Activated naive CD4-positive, alpha-beta T cell treated with anti-CD3 and anti-CD28 coated beads, Interleukin-2, amount 10 ng/mL, durations not matched to agents 7 days and 5 days (primary cell): ENCODE measurements around the gene CLEC17A.

Experiments used
- CTCF ChIA-PET: fragments of 350-600 bp; sonication (Branson Sonifier 250); formaldehyde crosslinking; loops from one replicate; lab custom pipeline; 2021; ENCODE audit warnings: antibody characterized with exemption; lab: Charles Lee
- DNase-seq: peaks from one replicate; pipeline ENCODE4 v3.0.0-alpha.2; 2020
- H3K27ac Mint-ChIP-seq: one replicate; pipeline ENCODE4 v1.8.0; 2021; ENCODE audit warnings: mild to moderate bottlenecking, moderate library complexity, mixed read lengths
- H3K27me3 Mint-ChIP-seq: one replicate; pipeline ENCODE4 v1.8.0; 2021; ENCODE audit warnings: mild to moderate bottlenecking, mixed read lengths
- H3K36me3 Mint-ChIP-seq: one replicate; pipeline ENCODE4 v1.8.0; 2021; ENCODE audit warnings: mixed read lengths
- H3K4me1 Mint-ChIP-seq: one replicate; pipeline ENCODE4 v1.8.0; 2021; ENCODE audit warnings: mixed read lengths
- H3K4me3 Mint-ChIP-seq: one replicate; pipeline ENCODE4 v1.8.0; 2021; ENCODE audit warnings: mild to moderate bottlenecking, moderate library complexity, mixed read lengths
- H3K9me3 Mint-ChIP-seq: one replicate; pipeline ENCODE4 v1.8.0; 2021; ENCODE audit warnings: mixed read lengths

Gene CLEC17A

DNA sequence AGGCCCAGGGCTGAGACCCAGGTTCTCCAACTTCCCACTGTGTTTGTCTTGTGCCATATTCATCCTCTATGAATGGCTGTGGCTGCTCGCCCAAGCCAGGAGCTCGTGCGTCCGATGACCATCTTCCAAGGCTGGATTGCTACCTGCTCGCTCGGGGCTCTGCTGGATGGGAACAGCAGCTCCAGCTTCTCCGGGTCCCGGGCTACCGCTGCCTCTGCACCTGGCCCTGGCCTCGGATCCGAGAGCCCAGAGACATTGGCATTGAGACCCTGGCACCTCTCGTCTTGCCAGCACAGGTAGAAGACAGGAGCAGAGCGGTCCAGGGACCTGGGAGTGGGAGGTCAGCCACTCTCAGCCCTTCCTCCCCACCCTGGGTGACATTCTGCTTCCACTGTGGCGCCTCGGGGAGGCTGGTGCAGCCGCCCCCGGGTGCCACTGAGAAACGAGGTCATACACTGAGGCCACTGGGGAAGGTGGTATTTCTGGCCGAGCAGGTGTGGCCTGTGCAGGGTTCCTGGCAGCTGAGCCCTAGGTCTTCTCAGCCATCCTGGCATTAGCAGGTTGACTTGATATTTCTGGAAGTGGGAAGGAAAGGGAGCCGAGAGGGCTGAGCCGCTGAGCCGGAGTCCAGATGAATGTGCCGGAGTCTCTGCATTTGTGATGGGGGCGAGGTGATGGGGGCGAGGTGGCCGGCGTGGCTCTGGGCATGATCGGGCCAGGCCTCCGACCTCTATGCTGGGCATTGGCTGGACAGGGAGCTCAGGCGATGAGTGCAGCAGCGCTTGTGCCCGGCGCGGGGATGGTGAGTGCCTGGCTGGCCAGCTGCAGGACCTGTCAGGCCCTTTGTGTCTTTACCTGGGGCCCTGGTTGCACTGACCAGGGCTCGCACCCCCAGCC is 29.6 kb upstream of the CLEC17A start:
- Mint-ChIP-seq H3K27me3 (no peaks in the 10 kb centered on the region), H3K27ac (no peak overlapping the region), H3K4me3 (no peak overlapping the region), H3K9me3 (no peaks in the 10 kb centered on the region), H3K4me1 (peaks cover 42% of the 10 kb centered on the region), H3K36me3 (peaks cover 18% of the 10 kb centered on the region)
- CTCF ChIA-PET: interaction anchor here (1.0 to 4.9 kb wide), 2 partner anchors 14 to 48 kb away, joined by 3 to 30 read pairs; no protein-coding TSS in a partner anchor
- DNase-seq: no peak

DNA sequence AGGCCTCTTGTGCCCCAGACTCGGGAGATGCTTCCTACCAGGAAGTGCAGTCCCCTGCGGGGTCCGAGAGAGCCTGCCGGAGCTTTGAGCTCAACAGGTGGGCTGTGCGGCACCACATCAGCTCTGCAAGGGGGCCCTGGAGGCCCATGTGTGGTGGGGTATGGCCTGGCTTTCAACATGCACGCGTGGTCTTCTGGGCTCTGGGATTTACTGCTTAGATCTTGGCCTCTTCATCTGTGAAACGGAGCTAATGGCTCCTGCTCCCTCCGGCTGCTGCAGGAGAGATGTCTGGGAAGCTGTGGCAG is 29.0 kb upstream of the CLEC17A start:
- Mint-ChIP-seq H3K9me3 (no peaks in the 10 kb centered on the region), H3K4me3 (no peak overlapping the region), H3K27ac (no peak overlapping the region), H3K36me3 (peaks cover 12% of the 10 kb centered on the region), H3K27me3 (no peaks in the 10 kb centered on the region), H3K4me1 (peaks cover 42% of the 10 kb centered on the region)
- CTCF ChIA-PET: interaction anchor here (1.0 to 4.9 kb wide), 3 partner anchors 15 to 132 kb away, joined by 3 to 30 read pairs (median 4); no protein-coding TSS in a partner anchor
- no peak for DNase-seq

DNA sequence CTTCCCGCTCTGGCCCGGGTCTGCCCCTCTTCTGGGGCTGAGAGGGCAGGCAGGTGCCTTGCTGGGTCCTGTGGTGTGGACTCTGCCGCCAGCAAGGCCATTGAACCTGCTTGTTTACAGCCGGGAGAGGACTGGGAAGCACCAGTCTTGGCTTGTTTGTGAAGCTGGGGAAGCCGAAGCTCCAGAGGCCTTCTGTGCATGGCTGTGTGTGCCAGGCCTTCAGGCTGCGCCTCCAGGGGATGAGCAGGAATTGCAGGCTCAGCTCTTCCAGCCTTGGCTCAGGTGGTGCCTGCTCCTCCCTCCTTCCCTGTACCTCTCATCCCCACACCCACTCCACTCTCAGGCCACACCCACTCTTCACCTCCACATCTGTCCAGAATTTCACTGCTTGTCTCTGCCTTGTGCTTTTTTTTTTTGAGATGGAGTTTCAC is 28.5 kb upstream of the CLEC17A start:
- Mint-ChIP-seq H3K4me3 (no peak overlapping the region), H3K9me3 (no peaks in the 10 kb centered on the region), H3K27me3 (no peaks in the 10 kb centered on the region), H3K4me1 (peaks cover 42% of the 10 kb centered on the region), H3K36me3 (peaks cover 10% of the 10 kb centered on the region), H3K27ac (peak overlapping the region; percentile 64)
- DNase-seq: no peak
- CTCF ChIA-PET: interaction anchor here (1.0 to 4.9 kb wide), 3 partner anchors 15 to 132 kb away, joined by 3 to 30 read pairs (median 4); no protein-coding TSS in a partner anchor

DNA sequence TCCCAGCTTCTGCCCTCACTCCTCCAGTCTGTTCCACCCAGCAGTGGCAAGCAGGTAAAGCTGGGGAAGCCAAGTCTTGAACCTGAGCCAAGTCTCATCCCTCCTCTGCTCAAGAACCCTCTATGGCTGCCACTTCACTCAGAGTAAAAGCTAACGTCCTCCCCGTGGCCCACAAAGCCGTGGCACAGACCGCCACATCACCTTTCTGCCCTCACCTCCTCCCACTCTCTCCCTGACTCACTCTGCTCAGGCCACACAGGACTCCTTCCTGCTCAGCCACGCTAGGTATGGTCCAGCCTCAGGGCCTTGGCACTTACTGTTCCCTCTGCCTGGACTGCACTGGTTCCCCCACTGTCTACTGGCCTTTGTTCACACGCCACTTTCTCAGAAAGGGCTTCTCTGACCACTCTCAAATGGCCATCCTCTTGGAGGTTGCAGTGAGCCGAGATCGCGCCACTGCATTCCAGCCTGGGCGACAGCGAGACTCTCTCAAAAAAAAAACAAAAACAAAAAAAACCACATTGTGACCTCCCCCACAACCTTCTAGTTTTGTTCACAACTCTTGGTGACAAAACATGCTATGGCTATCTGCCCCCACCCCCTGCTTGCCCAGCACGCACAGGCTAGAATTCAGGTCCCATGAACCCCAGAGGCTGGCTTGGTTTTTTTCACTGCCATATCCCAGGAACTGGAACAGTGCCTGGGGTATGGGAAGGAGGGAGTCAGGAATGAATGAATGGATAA is 26.8 kb upstream of the CLEC17A start:
- no peak overlapping the region for H3K27ac Mint-ChIP-seq
- H3K4me3 Mint-ChIP-seq: no peak overlapping the region
- peaks cover 32% of the 10 kb centered on the region for H3K4me1 Mint-ChIP-seq
- peaks cover 5% of the 10 kb centered on the region for H3K36me3 Mint-ChIP-seq
- no peaks in the 10 kb centered on the region for H3K27me3 Mint-ChIP-seq
- no peaks in the 10 kb centered on the region for H3K9me3 Mint-ChIP-seq
- DNase-seq: no peak
- CTCF ChIA-PET: interaction anchor here (1.0 to 4.9 kb wide), 13 partner anchors 9 to 130 kb away, joined by 3 to 30 read pairs (median 9); partner anchors contain the start of gene NDUFB7

DNA sequence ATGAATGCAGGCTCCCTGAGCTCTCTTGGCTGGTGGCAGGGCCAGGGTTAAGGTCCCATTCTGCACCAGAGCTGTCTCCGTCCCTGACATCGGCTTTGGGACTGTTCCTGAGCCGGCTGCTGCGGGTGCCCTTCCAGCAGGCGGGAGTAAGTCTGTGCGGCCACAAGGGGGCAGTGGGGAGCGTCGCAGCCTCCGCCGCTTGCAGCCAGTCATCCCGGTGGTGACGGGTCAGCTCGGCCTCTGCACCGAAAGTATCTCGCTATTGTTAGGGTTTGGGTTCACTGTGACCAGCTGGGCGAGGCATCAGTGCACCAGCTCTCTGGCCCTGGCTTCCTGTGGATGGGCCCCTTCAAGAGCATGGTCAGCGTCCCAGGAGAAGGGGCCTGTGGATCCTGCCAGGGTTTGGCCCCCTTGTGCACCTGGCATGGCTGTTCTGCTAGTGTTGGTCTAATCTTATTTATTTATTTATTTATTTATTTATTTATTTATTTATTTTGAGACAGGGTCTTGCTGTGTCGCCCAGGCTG is 26.2 kb upstream of the CLEC17A start:
- Mint-ChIP-seq H3K4me1 (peaks cover 26% of the 10 kb centered on the region), H3K36me3 (peaks cover 5% of the 10 kb centered on the region), H3K4me3 (no peak overlapping the region), H3K9me3 (no peaks in the 10 kb centered on the region), H3K27me3 (no peaks in the 10 kb centered on the region), H3K27ac (no peak overlapping the region)
- CTCF ChIA-PET: interaction anchor here (0.7 to 4.9 kb wide), 16 partner anchors 8 to 1234 kb away, joined by 3 to 30 read pairs (median 7); partner anchors contain the start of gene NDUFB7
- peak; percentile 76 for DNase-seq

DNA sequence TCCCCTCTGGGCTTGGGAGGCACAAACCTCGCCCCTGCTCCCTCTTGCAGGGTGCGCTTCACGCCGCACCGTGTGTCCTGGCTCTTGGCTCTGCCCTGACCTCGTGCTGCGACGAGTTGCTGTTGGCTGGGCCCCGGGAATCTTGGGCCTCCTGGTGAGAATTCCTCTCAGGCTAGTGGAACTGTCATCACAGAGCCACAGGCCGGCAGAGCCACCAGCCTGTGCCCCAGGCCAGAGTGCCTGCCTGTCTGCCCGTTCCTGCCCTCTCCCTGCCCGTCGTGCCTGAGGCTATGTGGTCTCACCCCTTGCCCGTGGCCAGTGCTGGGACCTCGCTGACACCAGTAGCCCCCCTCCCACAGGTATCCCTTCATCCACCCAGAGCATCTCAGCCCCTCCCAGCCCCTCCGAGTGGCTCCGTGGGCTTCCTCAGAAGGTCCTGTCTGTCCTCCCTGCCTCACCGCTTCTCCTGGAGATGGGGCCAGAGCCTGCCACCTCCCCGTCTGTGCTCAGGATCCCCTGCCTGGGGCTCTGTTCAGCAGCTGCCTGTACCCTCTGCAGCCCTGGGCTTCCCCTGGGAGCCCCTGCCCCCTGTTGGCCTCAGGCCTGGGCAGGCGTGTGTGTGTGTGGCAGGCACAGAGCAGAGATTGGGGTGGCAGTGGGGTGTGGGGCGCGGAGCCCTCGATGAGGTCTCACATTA is 24.4 kb upstream of the CLEC17A start:
- H3K36me3 Mint-ChIP-seq: peaks cover 5% of the 10 kb centered on the region
- no peaks in the 10 kb centered on the region for H3K9me3 Mint-ChIP-seq
- CTCF ChIA-PET: interaction anchor here (1.3 to 4.9 kb wide), 3 partner anchors 14 to 127 kb away, joined by 3 to 30 read pairs (median 14); no protein-coding TSS in a partner anchor
- no peak overlapping the region for H3K27ac Mint-ChIP-seq
- no peak overlapping the region for H3K4me3 Mint-ChIP-seq
- no peak for DNase-seq
- H3K27me3 Mint-ChIP-seq: no peaks in the 10 kb centered on the region
- peaks cover 17% of the 10 kb centered on the region for H3K4me1 Mint-ChIP-seq

DNA sequence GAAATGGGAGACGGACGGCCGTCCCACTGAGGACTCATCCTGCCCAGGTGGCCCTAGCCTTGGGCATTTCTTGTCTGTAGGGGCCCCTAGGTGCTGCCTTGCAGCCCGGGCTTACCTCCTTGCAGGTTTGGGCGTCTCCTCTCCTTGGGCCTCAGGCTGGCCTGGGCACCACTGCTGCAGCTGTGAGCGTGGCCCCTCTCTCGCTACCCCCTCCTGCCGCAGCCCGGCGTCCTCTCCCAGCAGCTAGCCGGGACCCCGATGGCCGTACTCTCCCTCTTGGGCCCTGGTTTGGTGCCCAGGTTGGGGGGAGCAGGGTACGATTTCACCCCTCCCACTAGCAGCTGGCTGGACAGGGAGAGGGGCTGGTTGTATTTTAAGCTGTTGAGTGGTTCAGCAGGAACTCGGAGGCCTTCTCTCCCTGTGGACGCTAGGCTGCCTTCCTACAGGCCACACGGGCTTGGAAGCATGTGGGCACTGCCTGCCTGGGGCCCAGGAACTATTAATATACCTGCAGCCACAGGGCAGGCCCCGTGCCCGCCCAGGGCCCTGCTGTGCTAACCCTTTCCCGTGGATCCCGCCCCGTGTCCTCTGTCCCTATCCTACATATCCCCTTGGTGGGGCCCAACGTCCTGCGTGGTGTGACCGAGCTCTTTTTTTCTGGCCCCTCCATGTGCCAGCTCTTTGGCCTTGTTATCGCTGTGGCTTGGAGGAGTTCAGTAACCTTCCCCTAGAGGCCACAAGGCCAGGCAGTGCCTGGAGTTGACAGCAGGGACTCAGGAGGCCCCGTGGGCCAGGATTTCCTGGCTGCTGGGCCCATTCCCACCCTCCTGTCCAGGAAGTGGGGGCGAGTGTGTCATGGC is 22.7 kb upstream of the CLEC17A start:
- Mint-ChIP-seq H3K4me1 (peaks cover 19% of the 10 kb centered on the region), H3K27ac (peak overlapping the region; percentile 52), H3K4me3 (no peak overlapping the region), H3K36me3 (peaks cover 11% of the 10 kb centered on the region), H3K9me3 (no peaks in the 10 kb centered on the region), H3K27me3 (no peaks in the 10 kb centered on the region)
- CTCF ChIA-PET: no interaction called here
- DNase-seq: no peak

DNA sequence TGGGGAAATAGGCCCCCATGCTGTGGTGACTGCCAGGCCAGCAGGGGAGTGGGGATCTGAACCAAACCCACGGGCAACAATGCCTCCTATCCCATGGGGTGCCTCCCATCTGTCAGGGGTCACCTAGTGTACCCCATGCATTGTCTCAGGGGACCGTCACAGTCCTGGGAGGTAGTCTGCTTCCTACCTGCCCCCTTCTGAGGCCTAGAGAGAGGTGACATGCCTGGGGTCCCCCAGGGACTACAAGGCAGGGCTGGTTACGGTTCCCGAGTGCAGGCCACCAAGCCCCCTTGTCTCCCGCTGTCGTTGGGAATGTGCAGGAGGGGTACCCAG is 22.1 kb upstream of the CLEC17A start:
- peak overlapping the region; percentile 52 for H3K27ac Mint-ChIP-seq
- DNase-seq: no peak
- H3K9me3 Mint-ChIP-seq: no peaks in the 10 kb centered on the region
- CTCF ChIA-PET: no interaction called here
- H3K36me3 Mint-ChIP-seq: peaks cover 11% of the 10 kb centered on the region
- H3K4me3 Mint-ChIP-seq: no peak overlapping the region
- no peaks in the 10 kb centered on the region for H3K27me3 Mint-ChIP-seq
- peaks cover 19% of the 10 kb centered on the region for H3K4me1 Mint-ChIP-seq

DNA sequence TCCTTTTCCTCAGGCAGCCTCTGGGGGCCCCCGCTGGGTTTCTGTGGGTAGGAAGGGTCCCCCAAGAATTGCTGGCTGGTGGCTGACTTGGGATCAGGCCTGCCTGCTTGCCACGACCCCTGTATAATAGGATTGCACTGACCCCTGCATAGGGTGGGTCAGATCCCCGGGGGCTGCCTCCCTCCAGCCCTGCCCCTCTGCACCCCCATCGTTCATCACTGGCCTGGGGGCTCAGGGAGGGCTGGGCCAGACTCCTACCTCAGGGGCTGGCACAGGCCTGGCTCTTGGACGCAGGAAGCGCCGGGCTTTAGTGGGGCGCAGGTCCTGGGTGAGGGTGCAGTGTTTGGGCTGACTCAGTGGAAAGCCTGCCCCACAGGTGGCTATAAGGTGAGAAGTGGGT is 21.6 kb upstream of the CLEC17A start:
- no peak for DNase-seq
- H3K4me1 Mint-ChIP-seq: peaks cover 16% of the 10 kb centered on the region
- H3K36me3 Mint-ChIP-seq: peaks cover 11% of the 10 kb centered on the region
- H3K4me3 Mint-ChIP-seq: no peak overlapping the region
- H3K27ac Mint-ChIP-seq: no peak overlapping the region
- H3K27me3 Mint-ChIP-seq: no peaks in the 10 kb centered on the region
- H3K9me3 Mint-ChIP-seq: no peaks in the 10 kb centered on the region
- CTCF ChIA-PET: no interaction called here

DNA sequence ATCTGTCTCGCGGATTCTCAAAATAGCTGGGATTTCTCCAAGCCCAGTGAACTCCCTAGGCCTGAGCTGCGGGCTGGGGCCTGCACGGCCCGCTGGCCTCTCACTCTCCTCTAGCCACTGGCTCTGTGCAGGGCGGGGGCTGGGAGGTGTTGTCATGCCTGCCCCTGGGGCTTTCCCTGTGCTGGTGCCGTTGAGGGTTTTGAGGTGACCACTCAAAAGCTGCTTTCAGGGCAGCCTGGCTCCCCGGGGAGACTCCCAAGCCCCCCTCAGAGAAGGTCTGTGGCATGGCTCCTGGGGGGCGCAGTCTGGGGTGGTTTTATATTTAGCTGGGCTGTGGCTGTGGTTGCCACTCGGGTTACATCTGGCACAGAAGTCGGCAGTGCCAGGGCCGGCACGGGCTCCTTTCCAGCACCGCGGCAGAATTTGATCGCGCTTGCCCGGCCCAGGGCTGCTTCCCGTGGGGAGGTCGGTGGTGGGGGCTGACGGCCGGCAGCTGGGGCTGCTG is 21.0 kb upstream of the CLEC17A start:
- no peak overlapping the region for H3K27ac Mint-ChIP-seq
- no peak for DNase-seq
- no peaks in the 10 kb centered on the region for H3K9me3 Mint-ChIP-seq
- CTCF ChIA-PET: no interaction called here
- H3K27me3 Mint-ChIP-seq: no peaks in the 10 kb centered on the region
- no peak overlapping the region for H3K4me3 Mint-ChIP-seq
- peaks cover 11% of the 10 kb centered on the region for H3K4me1 Mint-ChIP-seq
- peaks cover 11% of the 10 kb centered on the region for H3K36me3 Mint-ChIP-seq

DNA sequence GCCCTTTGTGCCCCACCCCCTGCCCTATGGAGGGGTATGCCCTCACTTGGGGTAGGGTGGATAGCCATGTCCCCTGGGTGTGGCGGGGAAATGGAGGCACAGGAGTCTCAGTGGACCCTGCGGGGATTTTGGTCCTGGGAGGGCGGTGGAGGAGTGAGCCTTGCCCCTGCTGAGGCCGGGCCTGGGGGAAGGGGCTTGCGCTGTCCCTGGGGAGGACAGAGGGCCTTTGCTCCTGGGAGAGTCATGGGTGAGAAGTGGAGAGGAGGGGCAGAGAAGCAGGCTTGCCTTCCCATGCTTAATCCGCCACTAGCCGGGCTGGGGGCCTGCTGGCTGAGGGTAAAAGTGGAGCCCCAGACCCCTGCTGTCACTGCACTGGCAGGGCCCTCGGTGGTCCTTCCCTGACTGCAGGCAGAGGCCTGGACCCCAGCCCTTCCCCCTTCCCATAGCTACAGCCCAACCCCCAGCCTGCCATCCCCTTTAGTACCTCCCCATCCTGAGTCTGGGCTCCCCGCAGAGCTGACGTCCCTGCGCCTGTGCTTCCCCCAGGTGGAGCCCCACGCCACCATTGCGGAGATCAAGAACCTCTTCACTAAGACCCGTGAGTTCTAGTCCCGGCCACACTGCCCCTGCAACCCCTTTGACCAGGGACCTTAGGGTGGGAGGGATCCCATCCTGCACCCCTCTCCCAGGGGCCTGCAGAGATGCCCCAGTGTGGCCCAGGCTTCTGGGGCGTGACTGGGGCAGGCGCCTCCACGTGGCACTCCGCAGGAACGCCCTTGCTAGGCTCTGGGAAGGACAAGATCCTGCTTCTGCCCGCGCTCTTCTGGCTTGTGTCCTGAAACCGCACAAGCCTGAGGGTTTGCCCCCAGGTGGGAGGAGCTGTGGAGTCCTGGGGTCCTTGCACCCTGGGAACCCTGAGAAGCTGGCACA is 20.0 kb upstream of the CLEC17A start:
- DNase-seq: no peak
- H3K9me3 Mint-ChIP-seq: no peaks in the 10 kb centered on the region
- CTCF ChIA-PET: no interaction called here
- peaks cover 16% of the 10 kb centered on the region for H3K36me3 Mint-ChIP-seq
- H3K4me3 Mint-ChIP-seq: no peak overlapping the region
- no peaks in the 10 kb centered on the region for H3K27me3 Mint-ChIP-seq
- H3K27ac Mint-ChIP-seq: no peak overlapping the region
- H3K4me1 Mint-ChIP-seq: peaks cover 19% of the 10 kb centered on the region

DNA sequence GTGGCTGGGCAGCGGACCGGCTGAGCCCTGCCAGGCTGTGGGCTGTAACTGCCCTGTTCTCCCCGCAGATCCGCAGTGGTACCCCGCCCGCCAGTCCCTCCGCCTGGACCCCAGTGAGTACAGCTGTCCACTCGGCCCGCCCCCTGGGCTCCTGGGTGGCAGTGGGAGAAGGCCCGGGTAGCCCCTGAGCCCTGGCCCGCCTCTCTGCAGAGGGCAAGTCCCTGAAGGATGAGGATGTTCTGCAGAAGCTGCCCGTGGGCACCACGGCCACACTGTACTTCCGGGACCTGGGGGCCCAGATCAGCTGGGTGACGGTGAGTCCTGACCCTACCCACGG is 19.3 kb upstream of the CLEC17A start:
- CTCF ChIA-PET: no interaction called here
- peaks cover 23% of the 10 kb centered on the region for H3K4me1 Mint-ChIP-seq
- H3K27me3 Mint-ChIP-seq: no peaks in the 10 kb centered on the region
- H3K27ac Mint-ChIP-seq: no peak overlapping the region
- peaks cover 20% of the 10 kb centered on the region for H3K36me3 Mint-ChIP-seq
- no peak for DNase-seq
- H3K4me3 Mint-ChIP-seq: no peak overlapping the region
- no peaks in the 10 kb centered on the region for H3K9me3 Mint-ChIP-seq
